ENCODE data around the gene USP13.

Gene USP13

GRCh38 chr3:179801856-179802255 lies 149.0 kb downstream of the USP13 start:
- no peak for DNase-seq

GRCh38 chr3:179806177-179806576 lies 153.3 kb downstream of the USP13 start:
- no peak for DNase-seq

- DNase-seq: no peak
Measured at GRCh38 chr3:179807588-179807987, 154.7 kb downstream of the USP13 start.

GRCh38 chr3:179809639-179810038 lies 156.8 kb downstream of the USP13 start:
- no peak for DNase-seq

- DNase-seq: no peak
Measured at GRCh38 chr3:179811321-179812095, 158.7 kb downstream of the USP13 start.

GRCh38 chr3:179812096-179812382 lies 159.2 kb downstream of the USP13 start:
- DNase-seq: no peak

GRCh38 chr3:179819379-179819778 lies 166.5 kb downstream of the USP13 start:
- DNase-seq: no peak

- DNase-seq: no peak
Measured at GRCh38 chr3:179822296-179822695, 169.5 kb downstream of the USP13 start.

- DNase-seq: no peak
Measured at GRCh38 chr3:179825527-179826246, 172.8 kb downstream of the USP13 start.

GRCh38 chr3:179826247-179826637 lies 173.4 kb downstream of the USP13 start:
- DNase-seq: no peak

GRCh38 chr3:179828738-179829137 lies 175.9 kb downstream of the USP13 start:
- no peak for DNase-seq

GRCh38 chr3:179829401-179829800 lies 176.6 kb downstream of the USP13 start:
- DNase-seq: no peak

GRCh38 chr3:179832333-179832854 lies 179.6 kb downstream of the USP13 start:
- no peak for DNase-seq

GRCh38 chr3:179833294-179833693 lies 180.5 kb downstream of the USP13 start:
- DNase-seq: no peak

GRCh38 chr3:179837374-179837773 lies 184.5 kb downstream of the USP13 start:
- no peak for DNase-seq
